Measurements from ENCODE around the gene BIRC3. TPM values are rescaled to one million over a fixed set of nuclear protein-coding genes. Genes with fewer than 3 reads are reported as not detected.

The BIRC3 gene
- polyA plus RNA-seq, 1 donor from 2014 or later = not detected

DNA sequence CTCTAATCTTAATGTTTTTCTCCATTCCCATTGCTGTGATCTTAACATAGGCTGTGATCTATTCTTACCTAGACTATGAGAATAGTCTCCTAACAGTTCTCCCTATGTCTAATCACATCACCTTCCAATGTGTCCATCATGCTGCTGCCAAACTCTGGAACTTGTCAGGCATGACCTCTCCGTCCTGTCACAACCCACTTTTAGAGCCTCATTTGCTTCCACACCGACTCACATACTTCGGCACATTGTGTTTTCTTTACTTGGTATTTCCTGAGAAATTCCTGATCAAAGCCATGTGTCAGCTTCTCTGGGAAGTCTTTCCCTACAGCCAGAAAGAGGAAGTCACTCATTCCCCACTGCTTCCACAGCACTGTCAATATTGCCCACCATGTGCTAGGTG lies 40.5 kb upstream of the BIRC3 start:
- Histone ChIP-seq H2AFZ (ENCODE audit: low read depth, low read length) (no peak overlapping the region), H3K9me3 (ENCODE audit: low read length) (no peaks in the 10 kb centered on the region)

DNA sequence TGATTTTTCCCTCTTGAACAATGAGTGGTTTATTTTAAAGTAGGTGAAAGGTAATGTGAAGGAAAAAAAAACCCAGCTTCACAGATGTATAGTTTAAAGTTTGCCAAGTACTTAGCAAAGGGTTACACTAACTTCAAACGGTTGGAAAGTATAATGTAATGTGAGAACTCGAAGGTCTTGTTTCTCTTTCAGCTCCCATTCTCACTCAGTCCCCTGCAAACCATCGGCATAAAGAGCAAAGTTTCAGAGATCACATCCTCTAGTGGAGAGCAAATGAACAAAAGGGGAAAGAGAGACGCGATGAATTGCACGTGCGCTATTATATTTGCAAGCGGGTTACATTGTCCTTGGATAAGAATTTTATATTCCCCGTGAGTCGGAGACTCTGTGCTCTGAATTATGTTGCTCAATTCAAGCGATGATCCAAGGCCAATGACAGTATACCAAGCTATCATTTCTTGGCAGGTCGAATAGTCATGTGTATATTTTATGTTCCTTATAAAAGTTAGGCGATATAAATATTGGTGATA lies 37.6 kb upstream of the BIRC3 start:
- H3K9me2 ChIP-seq (ENCODE audit: insufficient read depth, low read length) = no peaks in the 10 kb centered on the region
- no peaks in the 10 kb centered on the region for H3K9me3 ChIP-seq (ENCODE audit: low read length)
- no peaks in the 10 kb centered on the region for H3K36me3 ChIP-seq (ENCODE audit: insufficient read depth, low read length)
- no peak for TF ChIP-seq SMC3 (conservative IDR thresholded peaks at IDR 0.05; ENCODE audit: poor library complexity)
- TF ChIP-seq, protein P1, sequence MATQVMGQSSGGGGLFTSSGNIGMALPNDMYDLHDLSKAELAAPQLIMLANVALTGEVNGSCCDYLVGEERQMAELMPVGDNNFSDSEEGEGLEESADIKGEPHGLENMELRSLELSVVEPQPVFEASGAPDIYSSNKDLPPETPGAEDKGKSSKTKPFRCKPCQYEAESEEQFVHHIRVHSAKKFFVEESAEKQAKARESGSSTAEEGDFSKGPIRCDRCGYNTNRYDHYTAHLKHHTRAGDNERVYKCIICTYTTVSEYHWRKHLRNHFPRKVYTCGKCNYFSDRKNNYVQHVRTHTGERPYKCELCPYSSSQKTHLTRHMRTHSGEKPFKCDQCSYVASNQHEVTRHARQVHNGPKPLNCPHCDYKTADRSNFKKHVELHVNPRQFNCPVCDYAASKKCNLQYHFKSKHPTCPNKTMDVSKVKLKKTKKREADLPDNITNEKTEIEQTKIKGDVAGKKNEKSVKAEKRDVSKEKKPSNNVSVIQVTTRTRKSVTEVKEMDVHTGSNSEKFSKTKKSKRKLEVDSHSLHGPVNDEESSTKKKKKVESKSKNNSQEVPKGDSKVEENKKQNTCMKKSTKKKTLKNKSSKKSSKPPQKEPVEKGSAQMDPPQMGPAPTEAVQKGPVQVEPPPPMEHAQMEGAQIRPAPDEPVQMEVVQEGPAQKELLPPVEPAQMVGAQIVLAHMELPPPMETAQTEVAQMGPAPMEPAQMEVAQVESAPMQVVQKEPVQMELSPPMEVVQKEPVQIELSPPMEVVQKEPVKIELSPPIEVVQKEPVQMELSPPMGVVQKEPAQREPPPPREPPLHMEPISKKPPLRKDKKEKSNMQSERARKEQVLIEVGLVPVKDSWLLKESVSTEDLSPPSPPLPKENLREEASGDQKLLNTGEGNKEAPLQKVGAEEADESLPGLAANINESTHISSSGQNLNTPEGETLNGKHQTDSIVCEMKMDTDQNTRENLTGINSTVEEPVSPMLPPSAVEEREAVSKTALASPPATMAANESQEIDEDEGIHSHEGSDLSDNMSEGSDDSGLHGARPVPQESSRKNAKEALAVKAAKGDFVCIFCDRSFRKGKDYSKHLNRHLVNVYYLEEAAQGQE (IDR thresholded peaks at IDR 0.05; ENCODE audit: borderline replicate concordance) = no peak
- no peaks in the 10 kb centered on the region for H3K79me2 ChIP-seq (replicated peaks; ENCODE audit: insufficient read depth, low read length)
- no peak overlapping the region for H2AFZ ChIP-seq (ENCODE audit: low read depth, low read length)
- H3K4me2 ChIP-seq (ENCODE audit: low read length) = no peak overlapping the region
- no peak overlapping the region for H3K9ac ChIP-seq (ENCODE audit: low read length)
- H4K20me1 ChIP-seq (ENCODE audit: insufficient read depth) = no peaks in the 10 kb centered on the region
- H3K27me3 ChIP-seq (ENCODE audit: insufficient read depth, low read depth, low read length) = no peaks in the 10 kb centered on the region
- H3K27ac ChIP-seq (ENCODE audit: low read length) = no peak overlapping the region
- H3F3A ChIP-seq (ENCODE audit: insufficient read depth, low read length, poor library complexity, severe bottlenecking) = no peaks in the 10 kb centered on the region
- H3K4me3 ChIP-seq (ENCODE audit: low read length) = no peak overlapping the region

More for the DNA sequence above, 40.5 kb upstream of the BIRC3 start:
- Histone ChIP-seq H3K4me3 (ENCODE audit: low read length) (no peak overlapping the region), H3K36me3 (ENCODE audit: insufficient read depth, low read length) (no peaks in the 10 kb centered on the region), H3K27me3 (ENCODE audit: insufficient read depth, low read depth, low read length) (no peaks in the 10 kb centered on the region), H3K4me2 (ENCODE audit: low read length) (no peak overlapping the region), H3K79me2 (replicated peaks; ENCODE audit: insufficient read depth, low read length) (no peaks in the 10 kb centered on the region), H3K9ac (ENCODE audit: low read length) (no peak overlapping the region), H3K27ac (ENCODE audit: low read length) (no peak overlapping the region), H3F3A (ENCODE audit: insufficient read depth, low read length, poor library complexity, severe bottlenecking) (no peaks in the 10 kb centered on the region), H3K9me2 (ENCODE audit: insufficient read depth, low read length) (no peaks in the 10 kb centered on the region), H4K20me1 (ENCODE audit: insufficient read depth) (no peaks in the 10 kb centered on the region)
- no peak for TF ChIP-seq POLR2AphosphoS5 (IDR thresholded peaks at IDR 0.05)
- no peak for TF ChIP-seq EP300 (conservative IDR thresholded peaks at IDR 0.05; ENCODE audit: poor library complexity, severe bottlenecking)
- TF ChIP-seq EZH2 (IDR thresholded peaks at IDR 0.05; ENCODE audit: borderline replicate concordance, insufficient read depth, low read length, poor library complexity, severe bottlenecking) = no peak
- no peak for TF ChIP-seq TAF1 (IDR thresholded peaks at IDR 0.05; ENCODE audit: low read depth)
- TF ChIP-seq, protein P2, sequence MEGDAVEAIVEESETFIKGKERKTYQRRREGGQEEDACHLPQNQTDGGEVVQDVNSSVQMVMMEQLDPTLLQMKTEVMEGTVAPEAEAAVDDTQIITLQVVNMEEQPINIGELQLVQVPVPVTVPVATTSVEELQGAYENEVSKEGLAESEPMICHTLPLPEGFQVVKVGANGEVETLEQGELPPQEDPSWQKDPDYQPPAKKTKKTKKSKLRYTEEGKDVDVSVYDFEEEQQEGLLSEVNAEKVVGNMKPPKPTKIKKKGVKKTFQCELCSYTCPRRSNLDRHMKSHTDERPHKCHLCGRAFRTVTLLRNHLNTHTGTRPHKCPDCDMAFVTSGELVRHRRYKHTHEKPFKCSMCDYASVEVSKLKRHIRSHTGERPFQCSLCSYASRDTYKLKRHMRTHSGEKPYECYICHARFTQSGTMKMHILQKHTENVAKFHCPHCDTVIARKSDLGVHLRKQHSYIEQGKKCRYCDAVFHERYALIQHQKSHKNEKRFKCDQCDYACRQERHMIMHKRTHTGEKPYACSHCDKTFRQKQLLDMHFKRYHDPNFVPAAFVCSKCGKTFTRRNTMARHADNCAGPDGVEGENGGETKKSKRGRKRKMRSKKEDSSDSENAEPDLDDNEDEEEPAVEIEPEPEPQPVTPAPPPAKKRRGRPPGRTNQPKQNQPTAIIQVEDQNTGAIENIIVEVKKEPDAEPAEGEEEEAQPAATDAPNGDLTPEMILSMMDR (IDR thresholded peaks at IDR 0.05; ENCODE audit: poor library complexity, severe bottlenecking) = no peak
- no peak for TF ChIP-seq MXI1 (conservative IDR thresholded peaks at IDR 0.05; ENCODE audit: poor library complexity, severe bottlenecking)
- no peak for TF ChIP-seq RAD21 (conservative IDR thresholded peaks at IDR 0.05)
- TF ChIP-seq SMC3 (conservative IDR thresholded peaks at IDR 0.05; ENCODE audit: poor library complexity) = no peak
- TF ChIP-seq, protein P1 (IDR thresholded peaks at IDR 0.05; ENCODE audit: borderline replicate concordance) = no peak

Measured in neural cell (in vitro differentiated cells).